Muscle of leg (tissue), 11 donors: ENCODE data around the gene SUCLG1. TPM values are rescaled to one million over a fixed set of nuclear protein-coding genes. Genes with fewer than 3 reads are reported as not detected.

Experiments
- DNase-seq: peaks from one replicate; pipeline ENCODE4 v3.0.0; 2013
- H3K27ac ChIP-seq: one replicate; pipeline ENCODE4 v1.5.1; 2013; ENCODE audit warnings: mild to moderate bottlenecking, low read length, control low read depth
- H3K27me3 ChIP-seq: one replicate; pipeline ENCODE4 v1.6.1; 2013; ENCODE audit warnings: low read length; ENCODE audit not compliant: control insufficient read depth, insufficient read depth
- H3K36me3 ChIP-seq: one replicate; pipeline ENCODE4 v1.6.1; 2013; ENCODE audit warnings: low read length; ENCODE audit not compliant: control insufficient read depth, insufficient read depth
- H3K4me1 ChIP-seq: one replicate; pipeline ENCODE4 v1.6.1; 2013; ENCODE audit warnings: low read length; ENCODE audit not compliant: control insufficient read depth, insufficient read depth
- H3K4me3 ChIP-seq: one replicate; pipeline ENCODE4 v1.5.1; 2013; ENCODE audit warnings: low read length, control low read depth
- H3K9me3 ChIP-seq: replicated peaks from 2 replicates; pipeline ENCODE4 v1.6.1; 2013; ENCODE audit warnings: low read depth, low read length; ENCODE audit not compliant: control insufficient read depth
- WGBS: methylation state at CpG from one replicate; pipeline ENCODE4 v1.1.5; 2013; ENCODE audit warnings: missing lambda C conversion rate; ENCODE audit not compliant: insufficient coverage; 5-methylcytosine and 5-hydroxymethylcytosine counted together
- polyA plus RNA-seq, 8 donors: library from polyadenylated mRNA; unstranded; fragments of 120-200 nt; gene quantifications; one replicate each; pipeline versions ENCODE4 v1.2.1 to v1.2.3, GENCODE V29; 2013; ENCODE audit warnings: inconsistent platforms in 1 of 8, low replicate concordance in 1 of 8; ENCODE audit not compliant: insufficient read length in 8 of 8, insufficient read depth in 1 of 8
- total RNA-seq: library from RNA; stranded (reverse); fragments of 120-200 nt; gene quantifications from one replicate; pipeline ENCODE4 v1.2.4, GENCODE V29; 2013

SUCLG1 gene
- total and polyA plus RNA-seq, 9 donors = 60.2 to 84.5 (median 71.0) TPM

DNA sequence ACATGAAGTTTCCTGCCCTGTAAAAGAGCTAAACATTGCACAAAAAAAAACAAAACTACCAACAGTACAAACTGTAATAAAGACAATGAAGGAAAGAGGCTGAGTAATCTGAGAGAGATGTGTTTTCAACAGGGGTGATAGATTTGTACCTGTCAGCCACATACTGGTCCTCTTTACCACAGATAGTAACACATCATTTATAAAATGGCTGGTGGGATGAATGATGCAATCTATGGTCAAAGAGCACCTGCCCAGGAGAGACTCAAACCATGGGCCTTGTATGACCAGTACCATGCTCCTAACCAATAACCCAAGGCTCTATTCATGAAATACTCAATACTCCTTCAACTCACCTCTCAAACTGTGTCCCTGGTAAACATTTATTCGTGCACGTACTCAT, 4.5 kb downstream of the SUCLG1 start:
- WGBS = no CpG with 5 or more reads among the region's 2 CpGs
- DNase-seq = no peak
- H3K27me3 ChIP-seq = no peaks in the 10 kb centered on the region
- no peak overlapping the region for H3K27ac ChIP-seq
- no peaks in the 10 kb centered on the region for H3K9me3 ChIP-seq
- H3K4me1 ChIP-seq = peaks cover 11% of the 10 kb centered on the region
- H3K4me3 ChIP-seq = no peak overlapping the region
- H3K36me3 ChIP-seq = no peaks in the 10 kb centered on the region

DNA sequence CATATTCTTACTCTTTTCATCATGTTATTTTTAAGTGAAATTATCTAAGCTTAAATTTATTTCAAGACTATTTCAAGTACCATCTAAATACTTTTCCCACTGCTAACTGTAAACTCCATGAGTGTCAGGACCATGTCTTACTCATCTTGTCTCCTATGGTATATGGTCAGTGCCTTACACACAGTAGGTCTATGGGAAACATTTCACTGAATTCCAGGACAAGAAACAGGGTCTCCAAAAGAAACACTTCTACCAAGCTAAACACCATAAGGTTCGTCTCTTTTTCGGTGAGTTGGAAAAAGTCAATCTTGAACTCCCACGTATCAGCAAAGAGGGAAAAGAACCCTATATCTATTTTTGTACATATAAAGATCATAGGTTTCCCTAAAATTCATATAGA, 6.5 kb downstream of the SUCLG1 start:
- no peaks in the 10 kb centered on the region for H3K36me3 ChIP-seq
- no peak overlapping the region for H3K4me3 ChIP-seq
- peaks cover 6% of the 10 kb centered on the region for H3K4me1 ChIP-seq
- no CpG with 5 or more reads among the region's 3 CpGs for WGBS
- no peaks in the 10 kb centered on the region for H3K27me3 ChIP-seq
- no peaks in the 10 kb centered on the region for H3K9me3 ChIP-seq
- DNase-seq = no peak
- H3K27ac ChIP-seq = no peak overlapping the region

DNA sequence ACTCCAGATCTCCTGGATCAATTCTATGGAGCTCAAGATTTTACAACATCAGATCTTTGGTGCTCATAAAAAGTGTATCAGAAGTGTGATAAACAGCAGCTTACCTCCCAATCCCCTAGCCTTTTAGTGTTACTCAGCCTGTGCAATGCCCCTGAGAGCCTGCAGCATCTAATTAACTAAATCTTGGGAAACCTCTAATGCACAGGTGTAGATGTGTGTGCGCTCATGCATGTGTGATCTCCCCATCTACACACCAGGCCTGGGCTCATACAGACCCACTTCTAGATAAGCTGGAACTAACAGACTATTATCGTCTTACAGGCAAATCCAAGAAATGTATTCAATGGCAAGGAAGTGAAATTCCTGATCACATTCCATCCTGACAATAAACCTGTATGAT, 7.5 kb downstream of the SUCLG1 start:
- H3K4me3 ChIP-seq = no peak overlapping the region
- H3K36me3 ChIP-seq = no peaks in the 10 kb centered on the region
- no peak for DNase-seq
- peaks cover 3% of the 10 kb centered on the region for H3K4me1 ChIP-seq
- H3K9me3 ChIP-seq = no peaks in the 10 kb centered on the region
- H3K27ac ChIP-seq = no peak overlapping the region
- WGBS = no CpG with 5 or more reads among the region's 2 CpGs
- H3K27me3 ChIP-seq = no peaks in the 10 kb centered on the region

DNA sequence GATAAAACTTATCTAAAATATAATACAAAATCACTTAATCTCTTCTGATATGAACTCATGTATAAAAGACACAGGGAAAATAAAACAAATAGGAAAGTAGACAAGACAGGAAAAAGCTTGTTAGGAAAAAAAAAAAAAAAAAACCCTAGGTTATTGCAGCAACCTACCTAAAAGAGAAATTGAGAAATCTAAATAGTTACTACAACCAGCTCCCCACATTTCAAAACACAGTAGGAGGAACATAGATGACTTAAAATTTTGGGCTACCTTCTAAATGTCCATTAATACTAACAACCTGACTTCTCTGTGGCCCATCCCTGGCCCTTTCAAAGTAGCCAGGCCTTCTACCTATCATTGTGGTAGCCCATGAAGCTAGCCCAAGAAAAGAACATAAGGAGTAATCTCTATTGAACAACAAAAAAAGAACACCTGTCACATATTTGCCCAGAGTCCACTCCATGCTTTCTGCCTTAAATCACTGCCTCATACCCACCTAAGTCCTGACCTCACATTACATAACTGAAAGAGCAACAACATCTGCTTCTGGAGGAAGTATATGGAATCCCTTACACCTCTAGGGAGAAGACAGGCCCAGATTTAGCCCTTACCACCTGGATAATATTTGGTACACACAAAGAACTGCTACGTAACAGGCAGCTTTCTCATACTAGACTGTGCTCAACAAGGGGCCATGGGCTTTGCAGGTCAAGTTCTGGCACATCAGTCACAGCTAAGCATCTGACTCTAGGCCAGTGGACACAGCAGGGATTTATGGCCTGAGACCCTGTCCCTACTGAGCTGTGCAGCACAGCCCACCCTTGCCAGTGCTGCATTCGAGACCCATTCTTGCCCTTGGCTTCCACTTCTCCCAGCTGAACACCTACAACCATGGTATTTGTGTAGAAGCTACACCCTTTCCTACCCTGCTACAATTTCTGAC, 8.5 kb downstream of the SUCLG1 start:
- Histone ChIP-seq H3K4me1 (peaks cover 3% of the 10 kb centered on the region), H3K9me3 (no peaks in the 10 kb centered on the region), H3K4me3 (no peak overlapping the region), H3K27me3 (no peaks in the 10 kb centered on the region), H3K36me3 (peaks cover 4% of the 10 kb centered on the region), H3K27ac (no peak overlapping the region)
- no peak for DNase-seq
- WGBS = 44% methylated on average over 2 of the region's 2 CpGs

DNA sequence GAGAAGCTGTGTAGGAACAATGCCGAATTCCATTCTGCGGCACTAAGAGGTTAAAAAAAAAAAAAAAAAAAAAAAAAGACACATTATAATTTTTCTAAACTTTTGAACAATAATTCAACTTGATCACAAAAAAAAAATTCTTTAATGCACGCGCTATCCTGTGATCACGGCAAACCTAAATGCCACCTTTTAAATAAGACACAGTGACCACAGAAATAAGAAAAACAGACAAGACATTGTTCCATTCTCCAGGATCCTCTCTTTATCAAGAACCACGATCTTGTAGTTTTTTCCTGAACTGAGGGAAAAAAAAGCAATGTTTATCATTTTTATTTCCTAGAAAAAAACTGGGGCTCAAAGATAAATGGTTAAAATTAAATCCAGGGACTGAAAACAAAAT, 9.4 kb downstream of the SUCLG1 start:
- no peak overlapping the region for H3K4me3 ChIP-seq
- 93% methylated on average over 3 of the region's 6 CpGs for WGBS
- no peaks in the 10 kb centered on the region for H3K27me3 ChIP-seq
- no peaks in the 10 kb centered on the region for H3K9me3 ChIP-seq
- H3K4me1 ChIP-seq = peaks cover 3% of the 10 kb centered on the region
- peaks cover 4% of the 10 kb centered on the region for H3K36me3 ChIP-seq
- no peak for DNase-seq
- no peak overlapping the region for H3K27ac ChIP-seq

DNA sequence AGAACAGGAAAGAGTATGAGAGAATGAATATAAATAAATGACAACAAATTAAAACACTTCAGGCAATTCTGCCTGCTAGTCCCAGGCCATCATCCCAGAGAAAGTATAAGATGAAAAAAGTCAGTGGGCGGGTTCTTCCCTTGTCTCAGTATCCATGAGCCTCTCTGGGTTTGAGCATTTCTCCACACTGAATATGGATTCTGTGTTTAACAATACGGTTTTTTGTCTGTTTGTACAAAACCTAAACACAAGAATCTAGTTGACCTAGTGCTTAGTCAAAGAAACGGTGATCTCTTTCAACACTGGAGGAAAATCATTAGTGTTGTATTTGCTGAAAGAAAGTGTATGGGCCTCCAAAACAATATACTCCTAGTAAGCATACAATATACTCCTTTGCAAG, 10.0 kb downstream of the SUCLG1 start:
- peaks cover 3% of the 10 kb centered on the region for H3K4me1 ChIP-seq
- no peak for DNase-seq
- H3K27me3 ChIP-seq = no peaks in the 10 kb centered on the region
- H3K4me3 ChIP-seq = no peak overlapping the region
- H3K9me3 ChIP-seq = no peaks in the 10 kb centered on the region
- peaks cover 4% of the 10 kb centered on the region for H3K36me3 ChIP-seq
- no CpG with 5 or more reads among the region's 3 CpGs for WGBS
- H3K27ac ChIP-seq = no peak overlapping the region

DNA sequence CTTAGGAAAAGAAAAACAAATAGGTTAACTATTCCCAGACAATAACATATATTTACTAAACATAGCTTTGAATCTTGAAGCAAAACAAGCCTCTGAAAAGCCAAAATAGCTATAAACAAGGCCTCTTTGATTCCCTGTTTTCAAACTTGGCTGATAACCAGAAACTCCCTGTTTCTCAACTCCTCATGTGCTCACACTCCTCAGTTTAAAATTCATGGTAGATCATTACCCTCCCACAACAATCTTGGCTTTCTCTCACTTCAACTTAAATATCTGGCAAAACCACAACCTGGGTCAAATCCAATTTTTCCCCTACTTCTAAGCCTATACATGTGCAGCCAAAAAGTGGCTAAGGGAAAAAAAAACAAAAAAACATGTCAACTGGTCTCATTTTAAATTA, 15.6 kb downstream of the SUCLG1 start:
- Histone ChIP-seq H3K4me1 (no peaks in the 10 kb centered on the region), H3K4me3 (no peak overlapping the region), H3K36me3 (peaks cover 38% of the 10 kb centered on the region), H3K9me3 (no peaks in the 10 kb centered on the region), H3K27ac (no peak overlapping the region), H3K27me3 (no peaks in the 10 kb centered on the region)
- DNase-seq = no peak

DNA sequence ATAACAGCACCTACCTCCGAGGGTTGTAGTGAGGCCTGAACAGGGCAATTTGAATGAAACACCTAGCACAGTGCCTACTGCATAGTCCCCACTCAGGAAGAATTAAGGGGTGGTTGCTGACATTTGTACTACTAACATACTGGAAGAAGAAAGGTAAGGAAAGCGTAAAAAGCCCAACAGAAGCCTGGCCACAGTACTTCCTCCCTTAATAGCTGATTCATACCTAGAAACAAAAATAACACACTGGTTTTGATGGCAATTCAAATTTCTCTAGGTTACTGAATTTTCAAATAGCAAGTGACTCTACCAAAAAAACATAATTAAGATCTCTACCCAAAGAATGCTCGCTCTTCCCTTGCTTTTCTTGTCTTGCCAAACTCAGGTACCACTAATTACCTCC, 16.2 kb downstream of the SUCLG1 start:
- H3K27me3 ChIP-seq = no peaks in the 10 kb centered on the region
- peaks cover 40% of the 10 kb centered on the region for H3K36me3 ChIP-seq
- no peaks in the 10 kb centered on the region for H3K9me3 ChIP-seq
- no peak for DNase-seq
- H3K4me3 ChIP-seq = no peak overlapping the region
- no peak overlapping the region for H3K27ac ChIP-seq
- H3K4me1 ChIP-seq = no peaks in the 10 kb centered on the region
- 89% methylated on average over 1 of the region's 3 CpGs for WGBS

DNA sequence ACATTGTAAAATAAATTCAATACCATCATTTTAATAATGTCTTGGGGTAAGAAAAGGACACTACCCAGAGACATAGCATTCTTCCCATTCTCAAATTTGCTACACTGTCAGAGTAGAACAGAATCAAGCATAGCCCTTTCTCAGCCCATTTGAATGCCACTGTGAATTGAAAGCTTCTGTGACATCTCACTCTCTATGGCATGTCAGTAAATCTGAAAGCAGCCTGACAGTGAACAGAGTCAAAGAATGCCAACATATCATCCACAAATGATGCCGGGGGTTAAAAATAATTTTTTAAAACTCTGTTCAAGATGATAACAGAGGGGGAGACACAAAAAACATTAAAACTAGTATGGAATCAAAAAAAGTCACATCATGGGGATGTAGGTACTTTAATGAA, 17.6 kb downstream of the SUCLG1 start:
- no peak overlapping the region for H3K4me3 ChIP-seq
- peaks cover 40% of the 10 kb centered on the region for H3K36me3 ChIP-seq
- DNase-seq = no peak
- H3K9me3 ChIP-seq = no peaks in the 10 kb centered on the region
- H3K27ac ChIP-seq = no peak overlapping the region
- H3K4me1 ChIP-seq = no peaks in the 10 kb centered on the region
- no CpG with 5 or more reads among the region's 1 CpG for WGBS
- no peaks in the 10 kb centered on the region for H3K27me3 ChIP-seq

DNA sequence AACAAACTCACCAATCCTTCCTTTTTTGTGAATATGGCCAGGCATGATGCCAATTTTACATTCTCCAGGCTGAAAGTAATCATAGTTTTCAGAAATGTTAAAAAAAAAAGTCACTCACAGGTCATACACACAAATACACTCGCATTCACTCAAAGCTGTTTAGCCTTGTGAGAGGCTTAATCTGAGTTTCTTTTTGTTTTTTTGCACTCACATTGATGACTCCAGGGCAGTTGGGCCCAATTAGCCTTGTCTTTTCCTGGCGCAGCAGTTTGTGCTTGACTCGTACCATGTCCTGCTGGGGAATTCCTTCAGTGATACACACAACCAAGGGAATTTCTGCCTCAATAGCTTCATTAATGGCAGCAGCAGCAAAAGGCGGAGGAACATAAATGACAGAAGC, 18.0 kb downstream of the SUCLG1 start:
- Histone ChIP-seq H3K4me3 (no peak overlapping the region), H3K9me3 (no peaks in the 10 kb centered on the region), H3K27ac (no peak overlapping the region), H3K36me3 (peaks cover 40% of the 10 kb centered on the region), H3K27me3 (no peaks in the 10 kb centered on the region), H3K4me1 (no peaks in the 10 kb centered on the region)
- 79% methylated on average over 2 of the region's 4 CpGs for WGBS
- no peak for DNase-seq
